A673 (cell line): ENCODE data around the gene MRM1.

Experiments used
- CTCF ChIP-seq: fragments of 300-800, 200-600 bp; sonication (generic); conservative IDR thresholded peaks from 2 replicates; pipeline ENCODE4 v1.5.1; 2017; ENCODE audit warnings: low read depth, mild to moderate bottlenecking, antibody characterized with exemption, low read length, moderate library complexity, mixed read lengths
- EZH2 ChIP-seq: fragments of 200-600 bp; sonication (generic); IDR thresholded peaks from 2 replicates; pipeline ENCODE4 v1.6.1; 2017; ENCODE audit warnings: borderline replicate concordance, low read depth, mild to moderate bottlenecking, mixed read lengths, antibody characterized with exemption, low read length; ENCODE audit not compliant: poor library complexity, severe bottlenecking

- TF ChIP-seq CTCF, result no peak
- no peak for TF ChIP-seq EZH2
Measured at GRCh38 chr17:36583787-36584186, 17.6 kb upstream of the MRM1 start.
